Stimulated activated CD8-positive, alpha-beta memory T cell treated with anti-CD3 and anti-CD28 coated beads, Interleukin-12 subunit alpha, Interleukin-12 subunit beta, amount 100 ng/mL, for 1 hour (primary cell): ENCODE data around the gene ZDHHC7.
"Not testable (repeated sequence)": the region's sequence is repeated elsewhere in the genome, so short reads cannot be mapped to it uniquely, and the experiment has no call there.

Experiments used
- DNase-seq: peaks from one replicate; pipeline ENCODE4 v3.0.0-alpha.2; 2020; ENCODE audit warnings: low read depth

ZDHHC7 gene

DNA sequence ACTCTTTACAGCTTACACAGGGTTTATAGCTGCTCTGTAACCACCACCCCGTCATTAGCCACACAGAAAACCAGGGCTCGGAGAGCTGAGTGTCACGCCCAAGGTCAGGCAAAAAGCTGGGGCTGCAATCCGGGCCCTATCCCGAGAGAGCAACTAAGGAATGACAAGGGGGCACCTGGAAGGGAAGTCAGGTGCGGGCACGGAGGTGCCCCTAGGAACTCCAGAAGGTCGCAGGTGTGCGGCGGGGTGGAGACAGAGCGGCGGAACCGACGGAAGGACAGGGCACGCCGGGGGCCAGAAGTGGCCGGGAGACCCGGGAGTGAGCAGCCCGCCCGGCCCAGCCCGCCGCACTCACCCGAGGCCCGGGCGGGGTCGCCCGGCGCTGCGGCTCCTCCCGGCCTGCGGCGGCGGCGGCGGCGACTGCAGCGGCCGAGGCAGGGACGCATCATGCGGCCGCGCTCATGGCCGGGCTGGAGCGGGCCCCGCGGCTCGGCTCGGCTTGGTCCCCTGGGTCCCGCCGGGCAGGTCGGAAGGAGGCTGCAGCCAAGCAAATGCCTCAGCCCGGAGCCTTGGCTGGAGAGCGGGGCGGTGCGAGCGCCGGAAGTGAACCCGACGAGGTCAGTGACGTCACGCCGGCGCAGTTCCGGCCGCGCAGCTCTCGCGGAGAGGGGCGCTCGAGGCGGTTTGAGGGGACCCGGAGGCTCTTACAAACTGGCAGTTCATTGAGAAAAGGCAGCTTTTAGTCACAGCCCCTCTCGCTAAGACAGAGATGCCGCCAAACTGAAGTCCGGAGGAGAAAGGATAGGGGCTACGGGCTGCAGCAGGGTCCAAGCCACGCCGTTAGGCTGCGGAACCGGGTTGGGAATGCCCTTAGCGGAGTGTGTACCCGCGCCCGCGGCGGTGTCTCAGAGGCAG, at the start of gene ZDHHC7:
TSS of gene ZDHHC7 (minus strand) at position 605 of the 915 bp plus-strand sequence. CDS start 20,917 bp downstream, outside the sequence.
- peak; percentile 79 for DNase-seq

DNA sequence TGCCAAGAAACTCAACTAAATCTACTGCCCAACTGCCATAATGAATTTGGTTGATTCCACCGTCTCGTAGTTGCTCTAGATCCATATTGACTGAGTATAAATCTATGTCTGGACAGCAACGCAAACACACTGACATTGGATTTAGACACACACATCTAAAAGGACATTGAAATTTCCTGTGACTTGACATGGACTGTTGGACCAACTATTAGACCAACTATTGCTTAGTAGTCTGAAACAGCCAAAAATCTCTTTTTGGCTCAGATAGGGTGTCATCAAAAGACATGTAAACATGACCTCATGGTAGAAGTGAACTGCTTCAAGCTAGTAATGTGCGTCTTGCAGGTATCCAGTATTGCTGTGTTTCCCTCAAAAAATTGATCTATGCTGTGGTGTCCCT, 47.6 kb upstream of the ZDHHC7 start:
- DNase-seq = no peak

GRCh38 chr16:85057948-85058347, 46.6 kb upstream of the ZDHHC7 start:
- DNase-seq = no peak

GRCh38 chr16:85057212-85057889, 46.0 kb upstream of the ZDHHC7 start:
- DNase-seq = no peak

DNA sequence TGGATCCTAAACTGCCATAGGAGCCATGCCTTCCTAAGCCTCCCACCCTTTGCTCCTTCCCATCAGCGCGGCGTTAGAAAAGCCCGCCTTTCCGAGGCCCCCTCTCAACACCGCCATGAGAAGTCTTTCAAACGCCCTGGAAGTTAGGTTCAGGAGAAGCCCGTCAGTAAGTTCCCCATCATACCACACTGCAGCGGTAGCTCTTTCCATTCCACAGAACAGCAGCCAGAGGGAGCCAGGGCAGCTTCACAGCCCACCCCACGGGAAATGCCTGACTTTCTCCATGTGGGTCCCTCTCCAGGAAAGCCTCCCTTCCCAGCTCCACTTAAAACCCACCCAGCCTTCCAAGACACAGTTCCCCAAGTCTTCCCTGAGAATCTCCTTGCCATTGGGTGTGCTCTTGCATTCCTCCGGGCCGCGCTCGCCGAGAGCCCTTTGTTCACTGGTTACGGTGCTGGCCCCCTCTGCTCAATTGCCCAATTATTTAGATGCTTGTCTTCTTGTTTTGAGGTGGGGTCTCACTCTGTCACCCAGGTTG, 44.9 kb upstream of the ZDHHC7 start:
- no peak for DNase-seq

DNA sequence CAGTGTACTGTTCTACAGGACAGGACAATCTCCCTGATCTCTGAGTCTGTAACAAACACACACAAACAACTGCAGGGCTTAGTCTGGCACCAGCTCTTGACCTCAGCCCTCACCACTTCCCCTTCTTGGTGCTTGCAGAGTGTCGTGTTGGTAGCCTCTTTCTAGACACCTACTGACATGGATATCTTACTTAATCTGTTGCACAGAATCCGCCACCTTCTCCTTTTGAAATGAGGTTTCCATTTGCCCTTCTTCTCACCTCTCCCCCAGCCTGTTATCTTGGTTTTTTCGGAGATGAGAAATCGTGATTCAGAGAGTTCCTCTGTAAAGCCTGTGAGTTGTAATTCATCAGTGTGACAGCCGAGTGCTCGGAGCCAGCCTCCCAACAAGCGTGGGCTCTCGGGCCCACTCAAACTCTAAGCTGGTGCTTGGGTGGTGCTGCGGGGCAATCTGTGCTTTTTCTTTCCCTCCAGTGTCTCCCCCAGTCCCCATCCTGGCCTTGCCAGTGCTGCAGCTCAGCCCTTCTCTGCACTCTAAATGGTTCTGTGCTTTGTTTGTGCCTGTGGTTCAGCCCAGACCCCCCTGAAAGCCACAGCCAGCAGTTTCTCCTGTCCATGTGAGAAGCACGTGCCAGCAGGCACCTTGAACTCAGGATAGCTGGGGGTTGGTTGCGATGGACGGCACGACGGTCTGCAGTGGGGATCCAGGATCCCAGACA, 44.3 kb upstream of the ZDHHC7 start:
- DNase-seq = peak; percentile 53

GRCh38 chr16:85054948-85055492, 43.7 kb upstream of the ZDHHC7 start:
- no peak for DNase-seq

DNA sequence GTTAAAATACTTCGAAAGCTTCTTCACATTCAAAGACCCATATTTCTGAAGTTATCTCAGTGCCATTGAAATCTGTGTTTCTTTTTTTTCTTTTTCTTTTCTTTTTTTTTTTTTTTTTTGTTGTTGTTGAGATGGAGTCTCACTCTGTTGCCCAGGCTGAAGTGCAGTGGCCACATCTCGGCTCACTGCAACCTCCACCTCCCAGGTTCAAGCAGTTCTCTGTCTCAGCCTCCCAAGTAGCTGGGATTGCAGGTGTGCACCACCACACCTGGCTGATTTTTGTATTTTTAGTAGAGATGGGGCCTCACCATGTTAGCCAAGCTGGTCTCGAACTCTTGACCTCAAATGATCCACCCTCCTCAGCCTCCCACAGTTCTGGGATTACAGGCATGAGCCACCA, 43.0 kb upstream of the ZDHHC7 start:
- not testable (repeated sequence) for DNase-seq

DNA sequence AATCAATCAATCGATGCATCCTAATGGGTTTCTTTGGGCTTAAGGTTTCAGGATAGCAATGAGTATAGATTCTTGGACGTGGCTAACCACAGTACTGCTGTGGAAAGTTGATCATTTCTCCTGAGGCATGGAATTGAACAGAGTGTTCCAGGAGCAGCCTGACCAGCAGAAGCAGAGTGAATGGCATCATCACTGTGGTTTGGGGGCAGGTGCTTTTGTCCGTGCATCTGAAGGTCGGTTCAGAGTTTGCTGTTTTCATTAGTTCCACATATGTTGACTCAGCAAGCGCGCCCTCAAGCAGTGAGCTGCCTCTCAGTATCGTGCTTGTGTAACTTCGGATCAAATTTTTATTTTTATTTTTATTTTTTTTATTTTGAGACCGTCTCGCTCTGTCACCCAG, 41.2 kb upstream of the ZDHHC7 start:
- DNase-seq = no peak

GRCh38 chr16:85051683-85052082, 40.3 kb upstream of the ZDHHC7 start:
- no peak for DNase-seq

DNA sequence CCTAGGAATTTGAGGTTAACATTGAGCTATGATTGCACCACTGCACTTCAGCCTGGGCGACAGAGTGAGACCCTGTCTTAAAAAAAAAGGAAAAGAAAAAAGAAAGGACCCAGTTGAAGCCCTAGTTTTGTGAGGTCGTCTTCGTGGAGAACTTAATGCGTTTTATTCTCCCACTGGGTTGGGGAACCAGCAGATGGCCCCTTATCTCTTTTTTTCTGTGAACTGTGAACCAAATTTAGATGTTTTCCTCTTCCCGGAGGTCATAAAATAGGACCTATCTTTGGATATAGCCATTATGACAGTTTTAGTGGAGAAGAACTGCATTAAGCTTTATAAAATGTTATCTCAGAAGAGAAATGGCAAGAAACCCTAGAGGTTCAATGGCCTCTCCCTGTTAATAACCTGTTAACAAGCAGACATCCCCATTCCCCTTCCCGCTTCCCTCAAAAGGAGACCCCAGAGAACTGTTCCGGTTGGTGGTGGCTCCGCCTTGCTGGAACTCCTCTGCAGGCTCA, 39.8 kb upstream of the ZDHHC7 start:
- DNase-seq = no peak

DNA sequence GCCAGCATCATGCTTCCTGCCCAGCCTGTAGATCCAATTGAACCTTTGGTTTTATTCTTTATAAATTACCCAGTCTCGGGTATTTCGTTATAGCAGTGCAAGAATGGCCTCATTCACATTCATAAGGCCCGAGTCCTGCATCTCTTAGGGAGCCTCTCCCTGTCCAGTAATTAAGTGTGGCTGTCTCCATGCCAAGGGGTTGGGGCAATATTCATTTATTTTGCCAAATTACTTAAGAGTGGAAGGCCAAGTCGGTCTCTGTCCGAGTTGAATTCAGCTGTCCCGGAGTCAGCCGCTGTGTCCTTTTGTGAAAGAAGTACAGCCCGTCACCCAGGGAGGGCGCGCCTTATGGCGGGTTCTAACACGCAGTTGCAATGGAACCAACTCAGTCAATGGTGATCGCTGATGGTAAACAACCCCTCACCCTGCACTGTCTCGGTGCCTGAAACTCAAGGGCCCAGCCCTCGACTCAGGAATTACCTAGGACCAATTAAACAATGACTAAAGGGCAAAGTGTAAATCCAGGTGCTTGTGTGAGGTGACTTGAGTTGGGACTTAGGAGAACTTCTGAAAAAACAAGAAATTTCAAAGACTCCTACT, 38.5 kb upstream of the ZDHHC7 start:
- no peak for DNase-seq

- no peak for DNase-seq
These were observed 37.7 kb upstream of the ZDHHC7 start for GRCh38 chr16:85048921-85049562.

GRCh38 chr16:85047867-85048455, 36.6 kb upstream of the ZDHHC7 start:
- no peak for DNase-seq

DNA sequence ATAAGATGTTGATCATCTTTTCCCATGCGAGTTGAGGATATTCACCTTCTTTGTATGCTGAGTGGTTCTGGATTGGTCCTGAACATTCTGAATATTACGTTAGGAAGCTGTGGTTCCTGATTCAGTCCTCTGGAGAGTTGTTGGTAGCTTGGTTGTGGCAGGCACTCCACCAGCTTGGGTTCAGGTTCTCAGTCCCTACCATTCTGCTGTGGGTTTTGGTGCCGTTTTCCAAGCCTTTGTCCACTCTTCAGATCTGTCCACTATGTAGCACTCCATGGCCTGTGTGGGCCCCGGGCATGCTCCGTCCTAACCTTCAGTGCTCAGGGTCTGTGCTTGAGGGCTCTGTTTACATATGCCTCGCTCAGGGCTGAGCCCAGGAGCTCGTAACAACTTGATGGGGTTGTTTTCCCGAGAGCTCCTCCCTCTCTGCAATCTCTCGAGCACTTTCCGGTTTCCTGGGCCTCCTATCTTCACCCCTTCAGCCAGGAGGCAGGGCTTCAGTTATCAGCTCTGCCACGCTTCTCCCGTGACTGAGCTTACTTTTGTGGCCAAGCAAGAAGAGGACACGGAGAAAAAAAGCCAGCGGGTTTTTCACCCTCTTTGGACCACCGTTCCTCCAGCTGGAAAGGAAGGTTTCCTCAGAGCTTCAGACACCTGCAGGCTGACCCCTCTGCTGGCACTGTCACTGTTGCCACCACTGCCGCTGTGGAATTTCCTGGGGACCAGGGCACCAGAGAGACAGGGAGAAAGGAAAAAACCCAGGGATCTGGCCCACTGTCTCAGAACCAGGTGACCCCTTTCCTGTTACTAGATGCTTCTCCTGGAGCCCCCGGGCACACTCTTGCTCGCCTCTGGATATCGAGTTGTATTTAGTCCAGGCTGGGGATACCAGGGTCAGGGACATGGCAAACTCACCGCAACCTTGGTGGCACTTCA, 35.9 kb upstream of the ZDHHC7 start:
- DNase-seq = no peak

GRCh38 chr16:85046472-85046916, 35.2 kb upstream of the ZDHHC7 start:
- no peak for DNase-seq

GRCh38 chr16:85045641-85046471, 34.5 kb upstream of the ZDHHC7 start:
- no peak for DNase-seq

DNA sequence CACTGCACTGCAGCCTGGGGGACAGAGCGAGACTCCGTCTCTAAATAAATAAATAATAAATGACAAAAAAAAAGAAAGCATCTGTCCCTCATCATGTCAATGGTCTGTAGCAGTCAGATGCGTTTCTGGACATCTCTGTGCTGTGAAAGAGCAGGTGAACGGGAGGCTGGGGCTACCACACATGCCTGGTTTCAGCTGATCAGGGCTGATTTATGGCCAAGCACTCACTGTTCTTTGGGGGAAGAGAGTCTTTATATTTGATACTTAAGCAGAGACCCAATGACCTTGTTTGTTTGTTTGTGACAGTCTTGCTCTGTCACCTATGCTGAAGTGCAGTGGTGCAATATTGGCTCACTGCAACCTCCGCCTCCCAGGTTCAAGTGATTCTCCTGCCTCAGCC, 33.7 kb upstream of the ZDHHC7 start:
- DNase-seq = no peak
